ENCODE results near the gene METAP1D.

The METAP1D gene

GRCh38 chr2:172011812-172012575 is 12.2 kb downstream of the METAP1D start:
- Mint-ChIP-seq H3K36me3 (peaks cover 18 to 28% of the 10 kb centered on the region in 2 donors), H3K4me3 (no peak overlapping the region), H3K4me1 (peaks cover 15 to 21% of the 10 kb centered on the region in 2 donors), H3K27me3 (no peaks in the 10 kb centered on the region), H3K9me3 (peaks cover 3 to 6% of the 10 kb centered on the region in 2 donors), H3K27ac (no peak overlapping the region)
- DNase-seq (no peak), ATAC-seq (replicated peaks) (no peak)

GRCh38 chr2:172012677-172013391 is 13.1 kb downstream of the METAP1D start:
- Mint-ChIP-seq H3K27ac (no peak overlapping the region), H3K36me3 (peaks cover 15 to 23% of the 10 kb centered on the region in 2 donors), H3K4me1 (peaks cover 15 to 21% of the 10 kb centered on the region in 2 donors), H3K27me3 (no peaks in the 10 kb centered on the region), H3K9me3 (peaks cover 3 to 4% of the 10 kb centered on the region in 2 donors), H3K4me3 (peak overlapping the region in 1 of 2 donors; percentile 47)
- ATAC-seq (replicated peaks) (peak in 1 of 2 donors; percentile 6), DNase-seq (no peak)

- DNase-seq (peak; percentile 30), ATAC-seq (replicated peaks) (peak; percentile 99 to 100)
- Mint-ChIP-seq H3K4me3 (peak overlapping the region in 1 of 2 donors; percentile 47), H3K9me3 (peaks cover 3 to 4% of the 10 kb centered on the region in 2 donors), H3K27me3 (no peaks in the 10 kb centered on the region), H3K4me1 (peaks cover 15 to 21% of the 10 kb centered on the region in 2 donors), H3K27ac (no peak overlapping the region), H3K36me3 (peaks cover 15 to 27% of the 10 kb centered on the region in 2 donors)
Observed at GRCh38 chr2:172013396-172013795, 13.6 kb downstream of the METAP1D start.

- Mint-ChIP-seq H3K27ac (no peak overlapping the region), H3K36me3 (peaks cover 5 to 37% of the 10 kb centered on the region in 2 donors), H3K9me3 (no peaks in the 10 kb centered on the region), H3K4me1 (peaks cover 2 to 10% of the 10 kb centered on the region in 2 donors), H3K4me3 (no peak overlapping the region), H3K27me3 (no peaks in the 10 kb centered on the region)
- ATAC-seq (replicated peaks) (no peak), DNase-seq (no peak)
Observed at GRCh38 chr2:172021074-172021931, 21.6 kb downstream of the METAP1D start.

GRCh38 chr2:172021955-172022354 is 22.2 kb downstream of the METAP1D start:
- DNase-seq (no peak), ATAC-seq (replicated peaks) (no peak)
- H3K9me3 Mint-ChIP-seq: no peaks in the 10 kb centered on the region
- no peak overlapping the region for H3K4me3 Mint-ChIP-seq
- H3K27me3 Mint-ChIP-seq: no peaks in the 10 kb centered on the region
- H3K36me3 Mint-ChIP-seq: peaks cover 3 to 32% of the 10 kb centered on the region in 2 donors
- H3K27ac Mint-ChIP-seq: no peak overlapping the region
- H3K4me1 Mint-ChIP-seq: peaks cover 2 to 11% of the 10 kb centered on the region in 2 donors

GRCh38 chr2:172031536-172031935 is 31.8 kb downstream of the METAP1D start:
- Mint-ChIP-seq H3K4me1 (peaks cover 3 to 7% of the 10 kb centered on the region in 2 donors), H3K36me3 (peaks cover 0 to 3% of the 10 kb centered on the region in 2 donors), H3K4me3 (no peak overlapping the region), H3K9me3 (no peaks in the 10 kb centered on the region), H3K27me3 (no peaks in the 10 kb centered on the region), H3K27ac (no peak overlapping the region)
- ATAC-seq (replicated peaks) (no peak), DNase-seq (no peak)

GRCh38 chr2:172038121-172038520 is 38.4 kb downstream of the METAP1D start:
- ATAC-seq (replicated peaks): no peak
- no peaks in the 10 kb centered on the region for H3K27me3 Mint-ChIP-seq
- peaks cover 4 to 5% of the 10 kb centered on the region in 2 donors for H3K36me3 Mint-ChIP-seq
- DNase-seq: no peak
- no peak overlapping the region for H3K27ac Mint-ChIP-seq
- H3K4me1 Mint-ChIP-seq: peaks cover 0 to 3% of the 10 kb centered on the region in 2 donors
- H3K4me3 Mint-ChIP-seq: no peak overlapping the region
- peaks cover 0 to 1% of the 10 kb centered on the region in 2 donors for H3K9me3 Mint-ChIP-seq

GRCh38 chr2:172038604-172039003 is 38.9 kb downstream of the METAP1D start:
- no peak for ATAC-seq (replicated peaks)

GRCh38 chr2:172039011-172039704 is 39.4 kb downstream of the METAP1D start:
- DNase-seq: no peak
- Mint-ChIP-seq H3K4me3 (no peak overlapping the region), H3K27me3 (no peaks in the 10 kb centered on the region), H3K9me3 (peaks cover 0 to 1% of the 10 kb centered on the region in 2 donors), H3K4me1 (peaks cover 0 to 3% of the 10 kb centered on the region in 2 donors), H3K27ac (no peak overlapping the region), H3K36me3 (peaks cover 4 to 5% of the 10 kb centered on the region in 2 donors)
- ATAC-seq (replicated peaks): no peak

More at GRCh38 chr2:172038604-172039003, 38.9 kb downstream of the METAP1D start:
- H3K9me3 Mint-ChIP-seq: peaks cover 0 to 1% of the 10 kb centered on the region in 2 donors
- H3K36me3 Mint-ChIP-seq: peaks cover 4 to 5% of the 10 kb centered on the region in 2 donors
- no peak for DNase-seq
- no peaks in the 10 kb centered on the region for H3K27me3 Mint-ChIP-seq
- H3K4me1 Mint-ChIP-seq: peaks cover 0 to 3% of the 10 kb centered on the region in 2 donors
- no peak overlapping the region for H3K27ac Mint-ChIP-seq
- H3K4me3 Mint-ChIP-seq: no peak overlapping the region

GRCh38 chr2:172040311-172040710 is 40.6 kb downstream of the METAP1D start:
- H3K9me3 Mint-ChIP-seq: peaks cover 0 to 1% of the 10 kb centered on the region in 2 donors
- H3K4me1 Mint-ChIP-seq: peaks cover 0 to 3% of the 10 kb centered on the region in 2 donors
- ATAC-seq (replicated peaks) (no peak), DNase-seq (no peak)
- H3K36me3 Mint-ChIP-seq: peaks cover 4 to 5% of the 10 kb centered on the region in 2 donors
- H3K4me3 Mint-ChIP-seq: no peak overlapping the region
- H3K27ac Mint-ChIP-seq: no peak overlapping the region
- no peaks in the 10 kb centered on the region for H3K27me3 Mint-ChIP-seq

GRCh38 chr2:172046080-172046678 is 46.4 kb downstream of the METAP1D start:
- Mint-ChIP-seq H3K27ac (no peak overlapping the region), H3K4me1 (no peaks in the 10 kb centered on the region), H3K9me3 (no peaks in the 10 kb centered on the region), H3K4me3 (no peak overlapping the region), H3K27me3 (no peaks in the 10 kb centered on the region), H3K36me3 (no peaks in the 10 kb centered on the region)
- ATAC-seq (replicated peaks) (no peak), DNase-seq (no peak)

- H3K27ac Mint-ChIP-seq: no peak overlapping the region
- DNase-seq: no peak
- no peak for ATAC-seq (replicated peaks)
- no peaks in the 10 kb centered on the region for H3K27me3 Mint-ChIP-seq
- no peaks in the 10 kb centered on the region for H3K9me3 Mint-ChIP-seq
- no peaks in the 10 kb centered on the region for H3K36me3 Mint-ChIP-seq
- no peaks in the 10 kb centered on the region for H3K4me1 Mint-ChIP-seq
- H3K4me3 Mint-ChIP-seq: no peak overlapping the region
Observed at GRCh38 chr2:172046866-172047565, 47.3 kb downstream of the METAP1D start.
